GM10248 (cell line): Measurements from ENCODE around the gene S100A14.

Experiments used
- CTCF ChIA-PET: fragments of 300-600 bp; sonication (Branson Sonifier 250); formaldehyde crosslinking; extraction: SDS; loops from one replicate; lab custom pipeline; 2021; ENCODE audit warnings: antibody characterized with exemption; lab: Yijun Ruan, JAX
- POLR2A ChIA-PET: fragments of 350-650 bp; sonication (Branson Sonifier 250); formaldehyde crosslinking; extraction: SDS; loops from one replicate; lab custom pipeline; 2020; ENCODE audit warnings: antibody characterized with exemption; lab: Yijun Ruan, JAX
- DNase-seq: peaks from one replicate; pipeline ENCODE4 v3.0.0; 2012; ENCODE audit errors: extremely low spot score
- TF ChIP-seq, protein P1 (sequence below): IDR thresholded peaks from 2 replicates; pipeline ENCODE4 v1.5.1; 2012; ENCODE audit warnings: mild to moderate bottlenecking, low read depth; ENCODE audit errors: extremely low read depth, missing control alignments, control extremely low read depth

S100A14 gene

DNA sequence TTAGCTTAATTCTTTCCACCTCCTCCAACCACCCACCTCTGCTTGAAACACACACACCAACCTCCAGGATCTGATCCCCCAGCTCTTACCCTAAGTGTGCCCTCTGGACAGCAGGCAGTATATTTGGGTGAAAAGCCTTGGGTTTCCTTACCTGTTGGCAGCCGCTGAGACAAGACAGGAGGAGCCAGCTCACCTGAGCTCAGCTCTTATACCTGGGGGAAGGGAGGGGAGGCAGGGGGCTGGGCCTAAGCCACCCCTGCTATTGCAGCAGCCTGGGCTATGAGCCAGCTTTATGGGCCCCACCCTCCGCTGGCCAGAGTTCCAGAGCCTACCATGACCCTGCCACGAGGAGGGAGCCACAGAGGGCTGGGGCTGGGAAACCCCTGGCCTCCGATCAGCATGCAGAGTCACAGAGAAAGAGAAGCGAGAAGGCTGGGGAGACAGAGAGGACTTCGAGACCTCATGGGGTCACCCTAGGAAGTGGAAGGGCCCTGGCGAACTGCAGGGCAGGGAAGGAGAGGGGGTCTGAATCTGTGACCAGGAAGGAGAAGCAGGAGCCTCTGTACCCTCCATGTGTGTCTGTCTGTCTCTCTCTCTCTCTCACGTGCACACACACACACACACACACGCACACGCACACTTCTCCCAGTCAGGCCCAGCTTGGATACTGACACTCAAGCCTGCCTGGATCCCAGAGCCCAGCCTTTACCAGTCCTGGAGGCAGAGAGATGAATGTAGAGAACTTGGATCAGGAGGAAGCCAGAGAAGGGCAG lies at the start of gene S100A14:
S100A14 (minus strand) TSS at position 182 of the 773 bp plus-strand sequence. CDS start 467 bp downstream, outside the sequence.
- ChIA-PET CTCF (interaction anchor here (0.6 to 9.1 kb wide), 13 partner anchors 8 to 106 kb away, joined by 3 to 136 read pairs (median 5); partner anchors contain the start of genes CHTOP, S100A1 and S100A13), POLR2A (no interaction called here)
- DNase-seq: peak; percentile 47
- TF ChIP-seq, protein P1, sequence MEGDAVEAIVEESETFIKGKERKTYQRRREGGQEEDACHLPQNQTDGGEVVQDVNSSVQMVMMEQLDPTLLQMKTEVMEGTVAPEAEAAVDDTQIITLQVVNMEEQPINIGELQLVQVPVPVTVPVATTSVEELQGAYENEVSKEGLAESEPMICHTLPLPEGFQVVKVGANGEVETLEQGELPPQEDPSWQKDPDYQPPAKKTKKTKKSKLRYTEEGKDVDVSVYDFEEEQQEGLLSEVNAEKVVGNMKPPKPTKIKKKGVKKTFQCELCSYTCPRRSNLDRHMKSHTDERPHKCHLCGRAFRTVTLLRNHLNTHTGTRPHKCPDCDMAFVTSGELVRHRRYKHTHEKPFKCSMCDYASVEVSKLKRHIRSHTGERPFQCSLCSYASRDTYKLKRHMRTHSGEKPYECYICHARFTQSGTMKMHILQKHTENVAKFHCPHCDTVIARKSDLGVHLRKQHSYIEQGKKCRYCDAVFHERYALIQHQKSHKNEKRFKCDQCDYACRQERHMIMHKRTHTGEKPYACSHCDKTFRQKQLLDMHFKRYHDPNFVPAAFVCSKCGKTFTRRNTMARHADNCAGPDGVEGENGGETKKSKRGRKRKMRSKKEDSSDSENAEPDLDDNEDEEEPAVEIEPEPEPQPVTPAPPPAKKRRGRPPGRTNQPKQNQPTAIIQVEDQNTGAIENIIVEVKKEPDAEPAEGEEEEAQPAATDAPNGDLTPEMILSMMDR: no peak

DNA sequence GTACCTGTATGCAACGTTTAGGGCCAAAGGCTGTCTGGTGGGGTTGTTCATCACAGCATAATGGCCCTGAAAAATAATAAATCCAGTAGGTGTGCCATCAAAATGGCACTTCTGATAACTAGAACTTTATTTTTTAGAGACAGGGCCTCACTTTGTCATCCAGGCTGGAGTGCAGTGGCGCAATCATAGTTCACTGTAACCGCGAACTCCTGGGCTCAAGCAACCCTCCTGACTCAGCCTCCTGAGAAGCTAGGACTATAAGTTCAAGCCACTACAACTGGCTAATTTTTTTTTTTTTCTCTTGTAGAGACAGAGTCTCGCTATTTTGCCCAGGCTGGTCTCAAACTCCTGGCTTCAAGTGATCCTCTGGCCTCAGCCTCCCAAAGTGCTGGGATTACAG lies 47.1 kb upstream of the S100A14 start:
- TF ChIP-seq, protein P1: no peak
- ChIA-PET POLR2A (no interaction called here), CTCF (no interaction called here)
- no peak for DNase-seq

DNA sequence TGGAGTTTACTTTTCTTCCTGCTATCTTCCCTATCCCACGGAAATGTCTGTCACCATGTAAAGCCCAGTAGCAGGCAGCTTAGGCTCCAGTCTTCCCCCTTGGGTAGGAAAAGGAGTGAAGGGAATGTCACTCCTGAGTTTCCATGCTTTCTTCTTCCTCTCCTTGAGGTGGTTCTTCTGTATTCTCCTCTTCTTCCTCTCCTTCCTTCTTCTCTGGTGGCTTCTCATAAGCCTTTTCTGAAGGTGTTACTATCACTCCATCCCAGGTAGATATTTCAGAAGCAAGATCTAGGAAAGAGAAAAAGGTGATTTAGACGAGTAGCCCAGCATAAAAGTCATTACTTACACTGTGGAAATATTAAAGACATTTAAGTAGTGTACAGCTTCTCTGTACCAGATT lies 46.1 kb upstream of the S100A14 start:
- DNase-seq: no peak
- ChIA-PET POLR2A (interaction anchor here (0.9 kb wide), 1 partner anchor 10 kb away, joined by 3 read pairs; no protein-coding TSS in a partner anchor), CTCF (interaction anchor here (1.0 kb wide), 1 partner anchor 10 kb away, joined by 3 read pairs; no protein-coding TSS in a partner anchor)
- TF ChIP-seq, protein P1: no peak

DNA sequence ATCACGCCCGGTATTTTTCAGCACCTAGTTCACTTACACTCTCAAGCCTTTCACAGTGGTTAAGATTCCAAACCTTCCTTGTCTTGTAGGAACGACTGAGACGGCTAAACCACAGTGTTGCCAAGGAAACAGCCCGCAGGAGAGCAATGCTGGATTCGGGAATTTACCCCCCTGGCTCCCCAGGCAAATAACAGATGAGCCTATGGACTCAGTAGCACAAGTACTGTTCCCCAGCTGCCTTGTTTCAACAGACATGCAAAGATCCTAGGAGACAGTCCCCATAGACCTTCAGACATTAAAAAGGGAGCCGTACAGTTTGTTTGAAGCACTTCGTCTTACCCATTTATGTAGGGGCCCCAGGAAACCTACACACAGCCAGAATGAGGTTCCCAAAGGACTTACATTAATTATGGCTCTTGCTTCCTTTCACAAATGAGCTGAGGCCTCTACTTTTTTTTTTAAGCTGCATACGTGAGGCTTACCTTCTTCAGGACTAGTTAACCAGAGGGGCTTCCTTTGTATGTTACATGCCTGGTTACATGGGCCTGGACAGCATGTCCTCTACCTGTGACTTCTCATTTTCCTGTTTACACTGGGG lies 45.1 kb upstream of the S100A14 start:
- ChIA-PET POLR2A (interaction anchor here (0.7 kb wide), 2 partner anchors 27 to 325 kb away, joined by 3 to 4 read pairs; partner anchors contain the start of genes CHTOP and RAB13), CTCF (no interaction called here)
- DNase-seq: no peak
- TF ChIP-seq, protein P1: no peak

DNA sequence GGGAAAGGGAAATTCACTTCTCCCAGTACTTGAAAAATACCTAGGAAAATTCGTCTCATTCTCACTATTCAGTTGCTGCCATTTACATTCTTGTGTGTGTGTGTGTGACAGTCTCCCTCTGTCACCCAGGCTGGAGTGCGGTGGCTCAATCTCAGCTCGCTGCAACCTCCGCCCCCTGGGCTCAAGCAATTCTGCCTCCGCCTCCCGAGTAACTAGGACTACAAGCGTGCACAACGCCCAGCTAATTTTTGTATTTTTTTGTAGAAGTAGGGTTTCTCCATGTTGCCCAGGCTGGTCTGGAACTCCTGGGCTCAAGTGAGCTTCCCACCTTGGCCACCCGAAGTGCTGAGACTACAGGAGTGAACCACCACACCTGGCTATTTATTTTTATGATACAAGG lies 43.5 kb upstream of the S100A14 start:
- no peak for DNase-seq
- TF ChIP-seq, protein P1: no peak
- ChIA-PET POLR2A (interaction anchor here (1.9 kb wide), 1 partner anchor 11 kb away, joined by 7 read pairs; the partner anchor contains the start of gene ILF2), CTCF (interaction anchor here (1.1 to 1.3 kb wide), 4 partner anchors 12 to 88 kb away, joined by 3 to 4 read pairs (median 3); no protein-coding TSS in a partner anchor)

DNA sequence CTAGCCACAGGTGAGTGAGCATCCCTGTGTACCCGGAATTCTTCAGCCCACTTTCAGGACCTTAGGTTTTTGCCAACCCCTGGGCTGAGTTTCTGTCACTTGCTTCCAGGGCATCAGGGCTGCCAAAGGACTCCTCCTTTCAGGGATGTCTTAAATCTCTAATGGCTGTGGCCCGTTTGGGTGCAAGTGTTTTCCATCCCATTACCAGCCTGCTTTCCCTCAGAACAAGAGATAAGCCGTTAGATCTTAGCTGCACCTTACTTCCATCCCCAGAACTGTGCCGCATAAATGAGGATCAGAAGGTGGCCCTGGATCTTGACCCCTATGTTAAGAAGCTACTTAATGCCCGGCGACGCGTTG lies 43.0 kb upstream of the S100A14 start:
- TF ChIP-seq, protein P1: no peak
- CTCF ChIA-PET: interaction anchor here (1.0 to 1.3 kb wide), 6 partner anchors 8 to 87 kb away, joined by 3 to 4 read pairs (median 3); no protein-coding TSS in a partner anchor
- POLR2A ChIA-PET: interaction anchor here (1.5 to 1.9 kb wide), 2 partner anchors 11 to 25 kb away, joined by 4 to 7 read pairs; partner anchors contain the start of genes CHTOP and ILF2
- no peak for DNase-seq
